Measurements from ENCODE around the gene HOXD1.

Gene HOXD1

GRCh38 chr2:176152350-176153181 is 35.9 kb upstream of the HOXD1 start:
- DNase-seq, result peak in 2 of 3 experiments; percentile 75 to 76

- DNase-seq, result no peak
These were observed 33.8 kb upstream of the HOXD1 start for GRCh38 chr2:176154576-176155252.

- no peak for DNase-seq
These were observed 33.0 kb upstream of the HOXD1 start for GRCh38 chr2:176155356-176156044.

GRCh38 chr2:176156301-176156806 is 32.1 kb upstream of the HOXD1 start:
- DNase-seq, result no peak

DNA sequence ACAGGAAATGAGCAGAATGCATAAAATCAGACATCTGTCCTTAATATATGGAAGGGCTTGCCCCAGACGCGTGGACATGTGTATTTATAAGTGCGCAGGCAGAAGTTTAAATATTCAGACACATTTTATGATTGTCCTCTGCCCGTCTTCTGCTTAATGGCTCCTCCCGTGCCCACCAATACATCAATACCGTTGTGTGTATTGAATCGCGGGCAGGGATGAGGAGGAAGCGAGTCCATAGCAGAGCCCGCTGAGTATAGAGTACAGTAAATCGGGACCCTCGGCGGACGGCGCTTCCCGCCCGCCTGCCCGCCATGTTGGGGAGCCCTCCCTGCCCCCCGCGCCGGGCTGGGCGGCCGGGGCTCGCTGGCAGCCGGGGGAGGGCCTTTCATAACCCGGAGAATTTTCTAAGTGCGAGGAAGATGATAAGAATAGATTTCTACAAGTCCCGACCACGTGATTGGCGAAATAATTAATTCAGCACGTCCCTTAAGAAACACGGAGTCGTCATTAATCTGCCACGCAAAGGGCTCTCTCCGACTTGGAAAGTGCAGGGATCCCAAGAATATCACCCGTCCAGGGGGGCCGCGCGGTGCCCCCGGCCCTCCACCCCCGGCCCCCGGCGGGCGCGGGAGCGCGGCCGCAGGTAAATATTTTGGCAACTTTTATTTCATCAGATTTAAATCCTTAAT is 31.5 kb upstream of the HOXD1 start, which contains the start of gene HOXD3:
HOXD3 (plus strand) TSS at position 501 of the 692 bp plus-strand sequence. CDS start 11,808 bp downstream, outside the sequence.
- no peak for DNase-seq

GRCh38 chr2:176157499-176158185 is 30.8 kb upstream of the HOXD1 start:
- DNase-seq, result no peak

DNA sequence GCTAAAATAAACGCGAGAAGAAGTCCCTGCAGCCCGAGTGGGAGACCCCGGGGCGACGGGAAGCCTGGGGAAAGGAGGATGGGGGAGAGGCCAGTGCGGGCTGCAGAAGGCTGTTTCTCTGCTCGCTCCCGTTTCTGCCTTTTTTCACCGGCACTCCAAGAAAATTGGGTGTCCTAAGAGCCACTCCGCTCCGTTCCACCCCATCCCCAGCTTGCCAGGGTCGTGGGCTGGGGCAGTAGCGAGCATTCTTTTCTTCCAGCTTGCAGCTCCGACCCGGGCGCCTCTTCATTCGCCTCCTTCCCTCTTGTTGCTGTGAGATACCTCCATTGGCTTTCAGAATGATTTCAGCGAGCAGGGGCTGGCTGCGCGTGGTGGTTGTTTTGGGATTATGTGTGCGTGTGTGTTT is 30.3 kb upstream of the HOXD1 start:
- no peak for DNase-seq

DNA sequence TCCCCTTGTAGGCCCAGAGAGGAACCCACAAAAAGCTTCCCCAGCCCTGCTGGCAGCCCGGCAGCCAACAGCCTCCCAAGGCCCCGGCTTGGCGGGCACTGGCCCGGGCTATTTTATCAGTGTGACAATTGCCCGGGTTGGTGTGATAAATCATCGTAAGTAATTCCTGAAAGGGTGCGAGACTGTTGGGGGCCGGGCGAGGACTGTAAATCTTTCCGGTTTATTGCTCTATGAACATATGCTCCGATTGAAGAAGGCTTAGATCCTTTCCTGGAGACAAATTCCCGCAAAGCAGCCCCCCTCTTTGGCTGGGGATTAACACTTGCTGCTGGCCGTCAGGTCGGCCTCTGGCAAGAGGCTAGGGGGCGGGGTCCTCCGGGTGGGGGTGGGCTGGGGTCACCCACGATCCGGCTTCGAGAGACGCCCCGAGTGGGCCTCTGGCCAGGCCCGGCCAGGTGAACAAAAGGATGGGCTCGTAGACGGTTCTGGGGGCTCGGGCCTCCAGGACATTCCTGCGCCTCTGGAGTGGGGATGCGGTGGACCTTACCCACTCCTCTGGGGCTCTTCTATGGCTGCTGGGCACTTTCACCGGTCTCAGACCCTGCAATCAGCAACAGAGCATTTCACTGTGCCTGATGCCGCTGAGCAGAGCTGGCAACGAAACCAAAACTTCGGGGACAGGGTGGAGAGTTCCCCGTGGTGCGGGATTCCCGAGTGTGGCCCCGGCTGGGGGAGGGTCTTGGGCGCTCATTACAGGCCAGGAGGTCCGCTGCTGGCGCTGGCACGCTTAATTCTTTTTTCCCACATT is 29.4 kb upstream of the HOXD1 start:
- no peak for DNase-seq

- no peak for DNase-seq
These were observed 28.7 kb upstream of the HOXD1 start for GRCh38 chr2:176159663-176160250.

DNA sequence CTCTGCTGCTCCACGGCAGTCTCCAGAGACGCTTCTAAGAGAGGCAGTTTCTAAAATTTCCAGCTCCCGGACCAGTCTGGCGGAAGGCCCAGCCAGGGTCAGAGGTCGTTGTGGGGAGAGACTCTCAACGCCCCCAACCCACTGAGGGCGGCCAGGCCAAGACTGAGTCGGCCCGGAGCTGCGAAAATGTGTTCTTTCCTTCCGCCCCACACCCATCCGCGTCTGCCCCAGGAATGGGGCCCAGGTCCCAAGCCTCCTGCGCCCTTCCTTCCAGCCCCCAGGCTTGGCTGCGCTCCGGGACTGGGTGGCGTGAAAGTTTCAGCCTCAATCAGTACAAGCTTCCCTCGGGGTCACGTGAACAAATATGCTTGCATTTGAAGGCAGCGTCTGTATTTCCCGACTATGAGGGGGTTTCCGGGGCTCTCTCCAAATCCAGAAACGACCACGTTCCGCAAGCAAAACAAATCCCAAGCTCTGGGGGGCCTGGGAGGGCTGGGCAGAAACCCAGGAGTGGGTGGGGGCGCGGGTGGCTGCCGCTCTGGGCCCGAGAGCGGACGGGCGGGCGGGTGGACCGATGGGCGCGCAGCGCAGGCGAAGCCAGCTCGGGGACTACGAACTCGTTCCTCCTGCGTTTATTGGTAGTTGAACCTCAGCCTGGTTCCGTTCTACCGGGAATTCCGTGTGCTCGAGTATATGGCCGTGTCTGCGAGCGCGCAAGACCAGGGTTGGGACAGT is 28.1 kb upstream of the HOXD1 start:
- no peak for DNase-seq

GRCh38 chr2:176160986-176161824 is 27.3 kb upstream of the HOXD1 start:
- no peak for DNase-seq

DNA sequence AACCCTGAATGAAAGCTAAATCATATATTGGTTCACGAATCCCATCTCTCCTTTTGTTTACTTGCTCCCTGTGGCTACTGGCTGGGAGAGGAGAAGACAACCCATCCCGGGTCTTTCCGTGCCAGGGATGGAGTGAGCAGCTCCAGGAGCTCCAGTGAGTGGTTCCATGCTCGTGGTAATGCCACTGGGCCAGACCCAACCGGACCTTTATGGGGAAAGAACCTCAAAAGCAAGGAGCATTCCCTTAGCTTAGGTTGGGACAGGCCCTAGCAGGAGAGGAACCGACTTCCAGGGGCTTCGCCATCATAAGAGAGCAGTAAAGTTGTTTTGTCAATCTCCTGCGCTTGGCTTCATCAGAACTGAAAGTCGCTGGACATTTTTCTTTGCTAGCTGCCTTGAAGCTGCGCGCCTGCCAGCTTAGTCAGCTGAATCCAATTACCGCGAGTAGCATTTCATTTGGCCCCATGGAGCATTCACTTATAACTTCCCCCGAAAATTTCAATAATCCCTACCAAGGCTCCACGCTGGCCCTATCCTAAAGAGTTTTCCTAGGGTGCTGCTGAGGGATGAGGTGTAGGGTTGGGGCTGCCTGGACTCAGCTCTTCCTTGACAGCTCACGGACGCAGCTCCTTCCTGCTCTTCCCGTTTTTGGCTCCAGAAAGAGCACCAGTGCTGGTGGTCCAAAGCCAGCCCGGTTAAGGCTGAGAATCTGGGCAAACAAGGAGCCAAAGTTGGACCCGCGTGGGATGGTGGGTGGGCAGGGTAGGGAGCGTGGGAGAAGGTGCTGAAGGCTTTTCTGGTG is 26.4 kb upstream of the HOXD1 start:
- no peak for DNase-seq

DNA sequence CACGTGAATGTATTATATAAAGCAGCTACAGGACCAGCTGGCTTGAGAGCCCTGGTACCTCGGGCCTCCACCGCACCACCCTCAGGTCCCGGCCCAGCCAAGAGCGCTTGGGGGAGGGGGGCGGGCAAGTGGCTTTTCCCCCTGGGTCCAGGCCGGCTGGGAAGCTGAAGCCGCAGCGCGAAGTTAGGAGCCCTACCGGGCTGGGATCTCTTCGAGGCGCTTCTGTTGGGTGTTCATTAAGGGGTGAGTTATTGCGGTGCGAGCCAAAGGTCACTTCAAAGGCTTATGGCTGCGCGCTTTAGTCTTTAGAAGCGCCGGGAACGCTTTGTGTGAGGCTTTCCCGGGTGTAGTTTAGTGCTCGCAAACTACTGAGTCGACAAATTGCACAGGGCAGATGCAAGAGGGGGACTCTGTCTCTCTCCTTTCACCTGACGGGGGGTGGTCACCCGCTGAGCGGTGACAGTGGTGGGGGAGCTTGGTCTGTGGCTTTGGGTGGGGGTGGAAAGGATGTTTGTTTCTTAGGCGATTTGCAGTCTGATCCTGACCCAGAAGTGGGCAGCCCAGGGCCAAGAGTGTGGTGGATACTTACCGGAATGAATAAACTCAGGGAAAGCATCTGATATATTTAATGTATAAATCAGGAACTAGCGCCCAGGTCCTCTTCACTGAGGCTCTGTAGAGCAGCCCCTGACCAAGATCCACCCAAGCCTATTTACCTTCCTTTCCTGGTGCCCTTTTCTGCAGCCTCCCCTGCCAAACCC is 25.4 kb upstream of the HOXD1 start:
- DNase-seq, result no peak

- DNase-seq, result no peak
These were observed 24.8 kb upstream of the HOXD1 start for GRCh38 chr2:176163672-176164056.

DNA sequence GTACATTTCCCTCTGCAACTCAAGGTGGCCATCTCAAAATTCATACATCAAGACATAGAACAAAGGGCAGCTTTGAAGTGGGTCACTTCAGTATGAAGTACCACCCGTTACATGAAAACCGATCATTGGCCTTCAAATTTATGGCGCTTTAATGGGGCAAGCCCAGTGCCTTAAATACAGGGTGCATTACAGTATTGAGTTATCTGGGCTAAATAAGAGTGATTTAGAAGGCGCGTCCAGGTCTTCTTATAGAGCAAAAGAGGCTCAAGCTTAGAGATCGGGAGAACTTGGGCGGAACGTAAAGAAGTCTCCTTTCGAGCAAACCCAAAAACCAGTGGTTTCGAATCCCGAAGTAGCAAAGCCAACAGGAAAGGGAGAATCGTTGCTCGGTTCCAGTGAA is 24.3 kb upstream of the HOXD1 start:
- peak in 2 of 3 experiments; percentile 4 to 18 for DNase-seq

- DNase-seq, result no peak
These were observed 23.7 kb upstream of the HOXD1 start for GRCh38 chr2:176164611-176165369.
